ENCODE data around the gene ASXL3.

- no peak for TF ChIP-seq CTCF (IDR thresholded peaks at IDR 0.05; ENCODE audit: low read length)
- no peak for TF ChIP-seq EZH2 (IDR thresholded peaks at IDR 0.05; ENCODE audit: borderline replicate concordance, low read length)
These were observed 714 bp downstream of the ASXL3 start for GRCh38 chr18:33578518-33579348.

Measured in OCI-LY1 (cell line).